ENCODE results near the gene LOXL1.
"Not testable (repeated sequence)": the region's sequence is repeated elsewhere in the genome, so short reads cannot be mapped to it uniquely, and the experiment has no call there.

DNA sequence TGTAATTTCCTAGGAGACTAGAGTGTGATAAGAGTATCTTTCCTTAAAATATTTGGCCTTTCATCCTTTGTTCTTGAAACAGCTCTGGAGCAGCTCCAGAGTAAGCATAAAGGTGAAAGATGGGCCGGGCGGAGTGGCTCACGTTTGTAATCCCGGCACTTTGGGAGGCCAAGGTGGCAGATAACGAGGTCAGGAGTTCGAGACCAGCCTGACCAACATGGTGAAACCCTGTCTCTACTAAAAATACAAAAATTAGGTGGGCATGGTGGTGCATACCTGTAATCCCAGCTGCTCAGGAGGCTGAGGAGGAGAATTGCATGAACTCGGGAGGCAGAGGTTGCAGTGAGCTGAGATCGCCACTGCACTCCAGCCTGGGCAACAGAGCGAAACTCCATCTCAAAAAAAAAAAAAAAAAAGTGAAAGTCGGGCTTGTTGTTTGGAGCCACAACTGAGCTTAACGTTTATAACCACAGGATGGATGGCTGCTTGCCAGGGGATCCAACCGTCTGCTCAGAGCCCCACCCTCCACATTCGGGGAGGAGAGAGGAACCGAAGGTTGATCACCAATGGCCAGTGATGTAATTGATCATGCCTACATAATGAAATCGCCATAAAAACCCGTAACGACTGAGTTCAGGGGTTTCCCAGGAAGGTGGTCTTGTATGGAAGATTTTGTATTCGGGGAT lies 49.3 kb downstream of the LOXL1 start:
- TF ChIP-seq, protein P1, sequence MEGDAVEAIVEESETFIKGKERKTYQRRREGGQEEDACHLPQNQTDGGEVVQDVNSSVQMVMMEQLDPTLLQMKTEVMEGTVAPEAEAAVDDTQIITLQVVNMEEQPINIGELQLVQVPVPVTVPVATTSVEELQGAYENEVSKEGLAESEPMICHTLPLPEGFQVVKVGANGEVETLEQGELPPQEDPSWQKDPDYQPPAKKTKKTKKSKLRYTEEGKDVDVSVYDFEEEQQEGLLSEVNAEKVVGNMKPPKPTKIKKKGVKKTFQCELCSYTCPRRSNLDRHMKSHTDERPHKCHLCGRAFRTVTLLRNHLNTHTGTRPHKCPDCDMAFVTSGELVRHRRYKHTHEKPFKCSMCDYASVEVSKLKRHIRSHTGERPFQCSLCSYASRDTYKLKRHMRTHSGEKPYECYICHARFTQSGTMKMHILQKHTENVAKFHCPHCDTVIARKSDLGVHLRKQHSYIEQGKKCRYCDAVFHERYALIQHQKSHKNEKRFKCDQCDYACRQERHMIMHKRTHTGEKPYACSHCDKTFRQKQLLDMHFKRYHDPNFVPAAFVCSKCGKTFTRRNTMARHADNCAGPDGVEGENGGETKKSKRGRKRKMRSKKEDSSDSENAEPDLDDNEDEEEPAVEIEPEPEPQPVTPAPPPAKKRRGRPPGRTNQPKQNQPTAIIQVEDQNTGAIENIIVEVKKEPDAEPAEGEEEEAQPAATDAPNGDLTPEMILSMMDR (IDR thresholded peaks at IDR 0.05; ENCODE audit: insufficient read depth, low read depth, low read length), result not testable (repeated sequence)
- TF ChIP-seq EZH2 (IDR thresholded peaks at IDR 0.05; ENCODE audit: insufficient read depth, low read length), result not testable (repeated sequence)

All from astrocyte (in vitro differentiated cells and primary cell).